ENCODE measurements around the gene ARHGEF16. TPM values are rescaled to one million over a fixed set of nuclear protein-coding genes. Genes with fewer than 3 reads are reported as not detected.

ARHGEF16 gene
- total RNA-seq, 4 donors from 2014 or later = 0.42 to 0.98 (median 0.69) TPM

- no peak for TF ChIP-seq EP300 (IDR thresholded peaks at IDR 0.05)
- TF ChIP-seq POLR2AphosphoS5 (IDR thresholded peaks at IDR 0.05) = no peak
- TF ChIP-seq CTCF (IDR thresholded peaks at IDR 0.05) = no peak
- TF ChIP-seq POLR2A (IDR thresholded peaks at IDR 0.05; ENCODE audit: low read depth) = no peak
- Histone ChIP-seq H3K4me1 (peaks cover 6 to 13% (median 7%) of the 10 kb centered on the region in 4 donors), H3K36me3 (no peaks in the 10 kb centered on the region), H3K27me3 (peaks cover 0 to 65% (median 0%) of the 10 kb centered on the region in 4 donors), H3K4me3 (no peak overlapping the region), H3K27ac (replicated peaks in 1 of 4) (no peak overlapping the region), H3K9me3 (no peaks in the 10 kb centered on the region)
- DNase-seq (ENCODE audit: extremely low spot score) = no peak
- intact Hi-C loops (cut with DNase I) = no loop called here
- WGBS = 67% methylated on average over 12 of the region's 20 CpGs
Observed at GRCh38 chr1:3473381-3473844, 18.9 kb downstream of the ARHGEF16 start.

- intact Hi-C loops (cut with DNase I) = no loop called here
- H3K4me3 ChIP-seq = no peak overlapping the region
- H3K27me3 ChIP-seq = peaks cover 0 to 59% (median 0%) of the 10 kb centered on the region in 4 donors
- H3K27ac ChIP-seq (replicated peaks in 1 of 4) = no peak overlapping the region
- DNase-seq (ENCODE audit: extremely low spot score) = no peak
- peaks cover 6 to 13% (median 7%) of the 10 kb centered on the region in 4 donors for H3K4me1 ChIP-seq
- no peak for TF ChIP-seq EP300 (IDR thresholded peaks at IDR 0.05)
- no peak for TF ChIP-seq POLR2AphosphoS5 (IDR thresholded peaks at IDR 0.05)
- TF ChIP-seq CTCF (IDR thresholded peaks at IDR 0.05) = no peak
- TF ChIP-seq POLR2A (IDR thresholded peaks at IDR 0.05; ENCODE audit: low read depth) = no peak
- H3K36me3 ChIP-seq = no peaks in the 10 kb centered on the region
- H3K9me3 ChIP-seq = no peaks in the 10 kb centered on the region
- WGBS = 94% methylated on average over 7 of the region's 8 CpGs
Observed at GRCh38 chr1:3474016-3474415, 19.6 kb downstream of the ARHGEF16 start.

GRCh38 chr1:3474421-3474820, 20.0 kb downstream of the ARHGEF16 start:
- H3K9me3 ChIP-seq = no peaks in the 10 kb centered on the region
- H3K4me1 ChIP-seq = peaks cover 6 to 13% (median 7%) of the 10 kb centered on the region in 4 donors
- H3K27me3 ChIP-seq = peaks cover 0 to 55% (median 0%) of the 10 kb centered on the region in 4 donors
- no peak overlapping the region for H3K27ac ChIP-seq (replicated peaks in 1 of 4)
- TF ChIP-seq POLR2A (IDR thresholded peaks at IDR 0.05; ENCODE audit: low read depth) = no peak
- TF ChIP-seq EP300 (IDR thresholded peaks at IDR 0.05) = no peak
- no peak for TF ChIP-seq CTCF (IDR thresholded peaks at IDR 0.05)
- TF ChIP-seq POLR2AphosphoS5 (IDR thresholded peaks at IDR 0.05) = no peak
- intact Hi-C loops (cut with DNase I) = no loop called here
- no peak overlapping the region for H3K4me3 ChIP-seq
- no peaks in the 10 kb centered on the region for H3K36me3 ChIP-seq
- DNase-seq (ENCODE audit: extremely low spot score) = no peak
- 71% methylated on average over 8 of the region's 10 CpGs for WGBS

- intact Hi-C loops (cut with DNase I) = no loop called here
- DNase-seq (ENCODE audit: extremely low spot score) = no peak
- no peak overlapping the region for H3K27ac ChIP-seq (replicated peaks in 1 of 4)
- no peaks in the 10 kb centered on the region for H3K36me3 ChIP-seq
- peaks cover 6 to 13% (median 7%) of the 10 kb centered on the region in 4 donors for H3K4me1 ChIP-seq
- no peaks in the 10 kb centered on the region for H3K9me3 ChIP-seq
- H3K27me3 ChIP-seq = peaks cover 0 to 42% (median 0%) of the 10 kb centered on the region in 4 donors
- TF ChIP-seq CTCF (IDR thresholded peaks at IDR 0.05) (no peak), POLR2A (IDR thresholded peaks at IDR 0.05; ENCODE audit: low read depth) (no peak), EP300 (IDR thresholded peaks at IDR 0.05) (no peak), POLR2AphosphoS5 (IDR thresholded peaks at IDR 0.05) (no peak)
- WGBS = 100% methylated on average over 1 of the region's 14 CpGs
- H3K4me3 ChIP-seq = no peak overlapping the region
Observed at GRCh38 chr1:3475839-3476573, 21.5 kb downstream of the ARHGEF16 start.
